ENCODE data around the gene FGF10. TPM values are rescaled to one million over a fixed set of nuclear protein-coding genes. Genes with fewer than 3 reads are reported as not detected.

FGF10 gene
- total RNA-seq, 6 experiments from 2014 or later, result 0.11 to 0.12 TPM; not detected in 4

GRCh38 chr5:44388321-44389089 is 715 bp downstream of the FGF10 start:
- WGBS (ENCODE audit: insufficient coverage, low coverage, low lambda C conversion rate, missing lambda C conversion rate), result 4% methylated on average over 16 of the region's 27 CpGs
- intact Hi-C loops (cut with DNase I), result no loop called here
- Histone ChIP-seq H3K27ac (no peak overlapping the region), H3K9me3 (no peaks in the 10 kb centered on the region), H3K36me3 (no peaks in the 10 kb centered on the region), H3K4me1 (peaks cover 0 to 18% (median 0%) of the 10 kb centered on the region in 4 donors), H3K27me3 (peaks cover 4 to 12% of the 10 kb centered on the region in 2 donors), H3K4me3 (peak overlapping the region; percentile 15 to 34 (median 28))
- DNase-seq, result peak in 1 of 3 donors; percentile 18
- TF ChIP-seq CTCF (IDR thresholded peaks at IDR 0.05), result no peak
- no peak for TF ChIP-seq POLR2A (IDR thresholded peaks at IDR 0.05)
- ATAC-seq, result peak; percentile 23 to 57 (median 48)

GRCh38 chr5:44387921-44388320 is 1.3 kb downstream of the FGF10 start:
- Histone ChIP-seq H3K4me3 (no peak overlapping the region), H3K27ac (no peak overlapping the region), H3K4me1 (peaks cover 0 to 18% (median 0%) of the 10 kb centered on the region in 4 donors), H3K9me3 (no peaks in the 10 kb centered on the region), H3K27me3 (peaks cover 4 to 12% of the 10 kb centered on the region in 2 donors), H3K36me3 (no peaks in the 10 kb centered on the region)
- 5% methylated on average over 11 of the region's 11 CpGs for WGBS (ENCODE audit: insufficient coverage, low coverage, low lambda C conversion rate, missing lambda C conversion rate)
- ATAC-seq (no peak), DNase-seq (no peak)
- TF ChIP-seq POLR2A (IDR thresholded peaks at IDR 0.05) (no peak), CTCF (IDR thresholded peaks at IDR 0.05) (no peak)
- intact Hi-C loops (cut with DNase I), result no loop called here

- no peak overlapping the region for H3K4me3 ChIP-seq
- 0% methylated on average over 3 of the region's 3 CpGs for WGBS (ENCODE audit: insufficient coverage, low coverage, low lambda C conversion rate, missing lambda C conversion rate)
- H3K27me3 ChIP-seq, result peaks cover 4 to 12% of the 10 kb centered on the region in 2 donors
- H3K36me3 ChIP-seq, result no peaks in the 10 kb centered on the region
- H3K9me3 ChIP-seq, result no peaks in the 10 kb centered on the region
- DNase-seq (no peak), ATAC-seq (no peak)
- TF ChIP-seq POLR2A (IDR thresholded peaks at IDR 0.05), result no peak
- TF ChIP-seq CTCF (IDR thresholded peaks at IDR 0.05), result no peak
- peaks cover 0 to 18% (median 0%) of the 10 kb centered on the region in 4 donors for H3K4me1 ChIP-seq
- intact Hi-C loops (cut with DNase I), result no loop called here
- no peak overlapping the region for H3K27ac ChIP-seq
Observed at GRCh38 chr5:44387406-44387805, 1.8 kb downstream of the FGF10 start.

GRCh38 chr5:44385291-44385900 is 3.8 kb downstream of the FGF10 start:
- no peak overlapping the region for H3K4me3 ChIP-seq
- no peaks in the 10 kb centered on the region for H3K9me3 ChIP-seq
- TF ChIP-seq CTCF (IDR thresholded peaks at IDR 0.05) (no peak), POLR2A (IDR thresholded peaks at IDR 0.05) (no peak)
- no peaks in the 10 kb centered on the region for H3K36me3 ChIP-seq
- peaks cover 0 to 16% (median 0%) of the 10 kb centered on the region in 4 donors for H3K4me1 ChIP-seq
- 23% methylated on average over 4 of the region's 4 CpGs for WGBS (ENCODE audit: insufficient coverage, low coverage, low lambda C conversion rate, missing lambda C conversion rate)
- peaks cover 4 to 12% of the 10 kb centered on the region in 2 donors for H3K27me3 ChIP-seq
- DNase-seq (no peak), ATAC-seq (no peak)
- no peak overlapping the region for H3K27ac ChIP-seq
- intact Hi-C loops (cut with DNase I), result no loop called here
